Measurements from ENCODE around the gene EFNA1. TPM values are rescaled to one million over a fixed set of nuclear protein-coding genes. Genes with fewer than 3 reads are reported as not detected.

The EFNA1 gene
- polyA plus RNA-seq, 1 donor from 2014 or later, result 0.50 TPM

DNA sequence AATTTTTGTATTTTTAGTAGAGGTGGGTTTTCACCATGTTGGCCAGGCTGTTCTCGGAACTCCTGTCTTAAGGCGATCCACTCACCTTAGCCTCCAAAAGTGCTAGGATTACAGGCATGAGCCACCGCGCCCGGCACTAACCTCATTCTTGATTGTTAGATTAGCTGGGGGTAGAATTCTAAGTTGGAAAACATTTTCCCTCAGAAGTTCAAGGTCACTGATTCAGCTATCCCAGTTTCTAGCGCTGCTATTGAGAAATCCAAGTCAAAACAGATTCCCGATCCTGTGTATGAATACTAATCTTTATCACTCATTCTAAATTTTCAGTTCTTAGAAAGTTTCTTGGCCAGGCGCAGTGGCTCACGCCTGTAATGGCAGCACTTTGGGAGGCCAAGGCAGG lies 24.4 kb upstream of the EFNA1 start:
- H3K79me2 ChIP-seq (replicated peaks; ENCODE audit: insufficient read depth, low read length), result no peaks in the 10 kb centered on the region
- H3K4me3 ChIP-seq (ENCODE audit: low read length), result no peak overlapping the region
- no peaks in the 10 kb centered on the region for H3K9me3 ChIP-seq (ENCODE audit: low read length)
- no peaks in the 10 kb centered on the region for H3K9me2 ChIP-seq (ENCODE audit: insufficient read depth, low read length)
- H2AFZ ChIP-seq (ENCODE audit: low read depth, low read length), result no peak overlapping the region
- H3K36me3 ChIP-seq (ENCODE audit: insufficient read depth, low read length), result no peaks in the 10 kb centered on the region
- H3K9ac ChIP-seq (ENCODE audit: low read length), result no peak overlapping the region
- no peaks in the 10 kb centered on the region for H3K27me3 ChIP-seq (ENCODE audit: insufficient read depth, low read depth, low read length)
- no peak overlapping the region for H3K4me2 ChIP-seq (ENCODE audit: low read length)
- no peaks in the 10 kb centered on the region for H3F3A ChIP-seq (ENCODE audit: insufficient read depth, low read length, poor library complexity, severe bottlenecking)
- no peaks in the 10 kb centered on the region for H4K20me1 ChIP-seq (ENCODE audit: insufficient read depth)
- TF ChIP-seq RAD21 (conservative IDR thresholded peaks at IDR 0.05), result no peak
- no peak for TF ChIP-seq EP300 (conservative IDR thresholded peaks at IDR 0.05; ENCODE audit: poor library complexity, severe bottlenecking)
- TF ChIP-seq, protein P1, sequence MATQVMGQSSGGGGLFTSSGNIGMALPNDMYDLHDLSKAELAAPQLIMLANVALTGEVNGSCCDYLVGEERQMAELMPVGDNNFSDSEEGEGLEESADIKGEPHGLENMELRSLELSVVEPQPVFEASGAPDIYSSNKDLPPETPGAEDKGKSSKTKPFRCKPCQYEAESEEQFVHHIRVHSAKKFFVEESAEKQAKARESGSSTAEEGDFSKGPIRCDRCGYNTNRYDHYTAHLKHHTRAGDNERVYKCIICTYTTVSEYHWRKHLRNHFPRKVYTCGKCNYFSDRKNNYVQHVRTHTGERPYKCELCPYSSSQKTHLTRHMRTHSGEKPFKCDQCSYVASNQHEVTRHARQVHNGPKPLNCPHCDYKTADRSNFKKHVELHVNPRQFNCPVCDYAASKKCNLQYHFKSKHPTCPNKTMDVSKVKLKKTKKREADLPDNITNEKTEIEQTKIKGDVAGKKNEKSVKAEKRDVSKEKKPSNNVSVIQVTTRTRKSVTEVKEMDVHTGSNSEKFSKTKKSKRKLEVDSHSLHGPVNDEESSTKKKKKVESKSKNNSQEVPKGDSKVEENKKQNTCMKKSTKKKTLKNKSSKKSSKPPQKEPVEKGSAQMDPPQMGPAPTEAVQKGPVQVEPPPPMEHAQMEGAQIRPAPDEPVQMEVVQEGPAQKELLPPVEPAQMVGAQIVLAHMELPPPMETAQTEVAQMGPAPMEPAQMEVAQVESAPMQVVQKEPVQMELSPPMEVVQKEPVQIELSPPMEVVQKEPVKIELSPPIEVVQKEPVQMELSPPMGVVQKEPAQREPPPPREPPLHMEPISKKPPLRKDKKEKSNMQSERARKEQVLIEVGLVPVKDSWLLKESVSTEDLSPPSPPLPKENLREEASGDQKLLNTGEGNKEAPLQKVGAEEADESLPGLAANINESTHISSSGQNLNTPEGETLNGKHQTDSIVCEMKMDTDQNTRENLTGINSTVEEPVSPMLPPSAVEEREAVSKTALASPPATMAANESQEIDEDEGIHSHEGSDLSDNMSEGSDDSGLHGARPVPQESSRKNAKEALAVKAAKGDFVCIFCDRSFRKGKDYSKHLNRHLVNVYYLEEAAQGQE (IDR thresholded peaks at IDR 0.05; ENCODE audit: borderline replicate concordance), result no peak
- no peak for TF ChIP-seq EZH2 (IDR thresholded peaks at IDR 0.05; ENCODE audit: borderline replicate concordance, insufficient read depth, low read length, poor library complexity, severe bottlenecking)
- no peak for TF ChIP-seq MXI1 (conservative IDR thresholded peaks at IDR 0.05; ENCODE audit: poor library complexity, severe bottlenecking)
- TF ChIP-seq SMC3 (conservative IDR thresholded peaks at IDR 0.05; ENCODE audit: poor library complexity), result no peak
- TF ChIP-seq, protein P2, sequence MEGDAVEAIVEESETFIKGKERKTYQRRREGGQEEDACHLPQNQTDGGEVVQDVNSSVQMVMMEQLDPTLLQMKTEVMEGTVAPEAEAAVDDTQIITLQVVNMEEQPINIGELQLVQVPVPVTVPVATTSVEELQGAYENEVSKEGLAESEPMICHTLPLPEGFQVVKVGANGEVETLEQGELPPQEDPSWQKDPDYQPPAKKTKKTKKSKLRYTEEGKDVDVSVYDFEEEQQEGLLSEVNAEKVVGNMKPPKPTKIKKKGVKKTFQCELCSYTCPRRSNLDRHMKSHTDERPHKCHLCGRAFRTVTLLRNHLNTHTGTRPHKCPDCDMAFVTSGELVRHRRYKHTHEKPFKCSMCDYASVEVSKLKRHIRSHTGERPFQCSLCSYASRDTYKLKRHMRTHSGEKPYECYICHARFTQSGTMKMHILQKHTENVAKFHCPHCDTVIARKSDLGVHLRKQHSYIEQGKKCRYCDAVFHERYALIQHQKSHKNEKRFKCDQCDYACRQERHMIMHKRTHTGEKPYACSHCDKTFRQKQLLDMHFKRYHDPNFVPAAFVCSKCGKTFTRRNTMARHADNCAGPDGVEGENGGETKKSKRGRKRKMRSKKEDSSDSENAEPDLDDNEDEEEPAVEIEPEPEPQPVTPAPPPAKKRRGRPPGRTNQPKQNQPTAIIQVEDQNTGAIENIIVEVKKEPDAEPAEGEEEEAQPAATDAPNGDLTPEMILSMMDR (IDR thresholded peaks at IDR 0.05; ENCODE audit: poor library complexity, severe bottlenecking), result no peak
- no peak for TF ChIP-seq POLR2AphosphoS5 (IDR thresholded peaks at IDR 0.05)
- H3K27ac ChIP-seq (ENCODE audit: low read length), result no peak overlapping the region

DNA sequence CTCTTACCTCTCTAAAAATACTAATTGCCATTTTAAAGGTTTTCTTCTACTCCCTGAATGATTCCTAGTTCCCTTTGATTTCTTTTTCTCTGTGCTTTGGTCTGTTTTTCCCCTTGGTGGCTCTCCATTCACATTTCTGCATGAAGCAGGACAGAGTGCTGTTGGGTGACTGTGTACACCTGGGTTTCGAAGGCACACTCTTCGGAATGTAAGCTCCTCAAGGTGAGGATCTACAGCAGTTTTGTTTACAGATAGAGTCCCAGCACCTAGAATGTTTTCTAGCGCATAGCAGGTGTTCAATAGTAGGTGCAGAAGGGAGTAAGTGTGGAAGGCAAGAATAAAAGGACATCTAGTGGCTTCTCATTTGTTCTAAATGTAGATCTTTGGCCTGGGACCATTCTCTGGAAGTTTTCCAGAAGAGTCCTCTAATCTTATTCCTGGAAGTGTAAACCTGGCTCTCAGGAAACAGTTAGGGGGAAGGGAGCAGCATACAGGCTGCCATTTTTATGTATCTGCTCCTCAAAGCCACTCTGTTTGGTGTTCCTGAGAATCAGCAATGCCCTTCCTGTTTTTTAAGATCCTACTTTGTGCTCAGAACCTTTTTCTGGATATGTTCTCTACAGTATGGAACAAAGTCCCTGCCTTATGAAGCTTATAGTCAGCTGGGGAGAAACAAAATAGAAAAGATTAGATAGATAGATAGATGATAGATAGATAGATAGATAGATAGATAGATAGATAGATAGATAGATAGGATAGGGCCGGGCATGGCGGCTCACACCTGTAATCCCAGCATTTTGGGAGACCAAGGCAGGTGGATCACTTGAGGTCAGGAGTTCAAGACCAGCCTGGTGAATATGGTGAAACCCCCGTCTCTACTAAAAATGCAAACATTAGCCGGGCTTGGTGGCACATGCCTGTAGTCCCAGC lies 22.8 kb upstream of the EFNA1 start:
- H4K20me1 ChIP-seq (ENCODE audit: insufficient read depth), result no peaks in the 10 kb centered on the region
- no peaks in the 10 kb centered on the region for H3K9me2 ChIP-seq (ENCODE audit: insufficient read depth, low read length)
- no peaks in the 10 kb centered on the region for H3F3A ChIP-seq (ENCODE audit: insufficient read depth, low read length, poor library complexity, severe bottlenecking)
- H3K4me3 ChIP-seq (ENCODE audit: low read length), result no peak overlapping the region
- TF ChIP-seq, protein P2 (IDR thresholded peaks at IDR 0.05; ENCODE audit: poor library complexity, severe bottlenecking), result no peak
- no peak overlapping the region for H3K4me2 ChIP-seq (ENCODE audit: low read length)
- H3K79me2 ChIP-seq (replicated peaks; ENCODE audit: insufficient read depth, low read length), result no peaks in the 10 kb centered on the region
- H3K36me3 ChIP-seq (ENCODE audit: insufficient read depth, low read length), result no peaks in the 10 kb centered on the region
- H3K9ac ChIP-seq (ENCODE audit: low read length), result no peak overlapping the region
- no peaks in the 10 kb centered on the region for H3K9me3 ChIP-seq (ENCODE audit: low read length)
- H2AFZ ChIP-seq (ENCODE audit: low read depth, low read length), result no peak overlapping the region
- H3K27ac ChIP-seq (ENCODE audit: low read length), result no peak overlapping the region
- no peaks in the 10 kb centered on the region for H3K27me3 ChIP-seq (ENCODE audit: insufficient read depth, low read depth, low read length)

Data from neural cell (in vitro differentiated cells).